ENCODE measurements around the gene FAM180B.
"Not testable (repeated sequence)": the region's sequence is repeated elsewhere in the genome, so short reads cannot be mapped to it uniquely, and the experiment has no call there.

The FAM180B gene, protein sequence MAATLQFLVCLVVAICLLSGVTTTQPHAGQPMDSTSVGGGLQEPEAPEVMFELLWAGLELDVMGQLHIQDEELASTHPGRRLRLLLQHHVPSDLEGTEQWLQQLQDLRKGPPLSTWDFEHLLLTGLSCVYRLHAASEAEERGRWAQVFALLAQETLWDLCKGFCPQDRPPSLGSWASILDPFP

DNA sequence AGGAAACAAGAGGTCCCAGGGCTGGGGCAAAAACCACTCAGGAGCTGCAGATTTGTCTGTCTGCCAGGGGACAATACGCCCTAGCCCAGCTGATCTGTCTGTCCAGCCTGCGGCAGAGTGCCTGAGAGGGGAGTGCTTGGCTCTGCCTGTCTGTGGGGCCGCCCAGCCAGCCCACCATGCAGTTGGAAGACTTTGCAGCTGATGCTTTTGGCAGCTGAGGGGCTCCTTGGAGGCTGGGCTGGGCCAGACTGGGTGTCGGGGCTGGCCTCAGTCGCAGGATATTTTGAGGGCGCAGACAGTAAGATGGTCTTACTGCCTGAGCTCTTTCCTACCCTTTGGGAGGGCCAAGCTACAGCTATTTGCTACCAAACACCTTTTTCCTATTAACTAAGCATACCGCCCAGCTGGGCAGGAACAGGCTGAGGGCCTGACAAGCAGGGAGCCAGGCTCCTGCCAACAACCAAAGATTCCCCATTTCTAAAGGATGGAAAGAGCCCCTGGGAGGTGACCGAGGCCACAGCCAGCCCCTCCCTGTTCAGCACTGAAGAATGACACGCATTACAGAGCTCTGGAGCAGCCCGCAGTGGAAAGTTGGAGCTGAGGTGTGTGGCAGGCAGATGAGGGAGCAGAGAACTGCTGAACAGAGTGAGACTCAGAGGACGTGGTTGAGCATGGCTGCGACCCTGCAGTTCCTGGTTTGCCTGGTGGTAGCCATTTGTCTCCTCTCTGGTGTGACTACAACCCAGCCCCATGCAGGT, at the start of gene FAM180B:
Gene FAM180B, plus strand, starts transcription at position 581 of the 758 bp plus-strand sequence. Its CDS starts 91 bp downstream, at position 672.
- no peak for DNase-seq

DNA sequence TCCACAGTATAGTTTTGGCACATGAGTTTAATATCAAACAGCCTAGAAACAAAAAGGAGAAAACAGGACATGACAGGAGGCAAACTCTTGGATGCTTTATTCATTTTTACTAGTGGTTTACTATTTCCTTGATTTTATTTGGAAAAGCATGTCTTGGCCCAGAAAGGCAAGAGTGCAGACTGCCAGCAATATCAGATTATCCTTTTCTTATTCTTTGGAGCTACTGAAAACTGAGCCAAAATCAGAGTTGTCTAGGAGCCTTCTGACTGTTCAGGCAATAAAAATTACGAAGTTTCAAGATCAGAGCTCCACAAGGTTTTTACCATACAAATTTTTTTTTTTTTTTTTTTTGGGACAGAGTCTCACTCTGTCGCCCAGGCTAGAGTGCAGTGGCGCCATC, 49.6 kb upstream of the FAM180B start:
- DNase-seq = no peak

DNA sequence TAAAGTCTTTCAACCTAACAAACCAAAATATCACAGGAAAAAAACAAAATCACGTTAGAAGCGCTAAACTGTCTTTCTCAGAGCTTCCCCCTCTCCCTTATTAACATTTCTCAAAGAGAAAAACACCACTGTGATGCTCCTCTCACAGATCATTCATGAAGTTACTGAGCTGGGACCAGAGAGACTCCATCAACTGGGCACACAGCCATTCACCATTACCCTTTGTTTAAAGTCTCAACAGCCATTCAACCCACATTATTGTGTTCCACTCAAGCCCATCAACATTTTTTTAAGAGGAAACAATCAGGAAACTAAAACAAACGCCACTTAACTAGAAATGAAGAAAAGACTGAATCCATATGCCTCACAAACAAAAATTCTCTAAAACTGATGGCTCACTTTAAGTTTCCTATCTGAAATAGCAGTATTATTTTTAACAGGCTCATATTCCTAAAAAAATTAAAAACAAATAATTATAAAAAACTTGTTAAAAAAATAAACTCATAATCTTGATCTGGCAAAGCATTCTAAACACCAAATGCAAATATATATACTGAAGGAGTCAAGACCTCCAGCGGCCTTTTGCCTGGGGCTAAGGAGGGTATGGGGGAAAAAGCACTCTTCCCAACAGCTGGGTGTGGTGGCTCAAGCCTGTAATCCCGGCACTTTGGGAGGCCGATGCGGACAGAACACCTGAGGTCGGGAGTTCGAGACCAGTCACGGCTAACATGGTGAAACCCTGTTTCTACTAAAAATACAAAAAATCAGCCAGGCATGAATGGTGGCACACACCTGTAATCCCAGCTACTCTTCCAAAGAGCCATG, 47.5 kb upstream of the FAM180B start:
- no peak for DNase-seq

DNA sequence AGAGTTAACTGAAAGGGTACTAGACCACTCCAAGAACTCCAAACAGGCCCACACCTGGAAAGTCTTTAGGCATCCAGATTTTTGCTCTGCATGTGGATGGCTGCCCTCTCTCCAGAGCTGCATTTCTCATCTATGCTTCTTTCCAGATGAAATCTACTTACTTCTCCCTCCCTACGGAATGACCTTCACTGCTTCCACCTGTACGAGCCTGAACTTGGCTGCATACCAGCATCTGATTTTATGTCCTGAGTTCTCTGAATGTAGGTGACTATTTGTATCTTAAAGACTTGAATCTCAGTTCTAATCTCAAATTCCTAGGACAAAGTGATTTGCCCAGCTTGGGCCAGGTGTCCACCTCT, 46.8 kb upstream of the FAM180B start:
- DNase-seq = no peak

DNA sequence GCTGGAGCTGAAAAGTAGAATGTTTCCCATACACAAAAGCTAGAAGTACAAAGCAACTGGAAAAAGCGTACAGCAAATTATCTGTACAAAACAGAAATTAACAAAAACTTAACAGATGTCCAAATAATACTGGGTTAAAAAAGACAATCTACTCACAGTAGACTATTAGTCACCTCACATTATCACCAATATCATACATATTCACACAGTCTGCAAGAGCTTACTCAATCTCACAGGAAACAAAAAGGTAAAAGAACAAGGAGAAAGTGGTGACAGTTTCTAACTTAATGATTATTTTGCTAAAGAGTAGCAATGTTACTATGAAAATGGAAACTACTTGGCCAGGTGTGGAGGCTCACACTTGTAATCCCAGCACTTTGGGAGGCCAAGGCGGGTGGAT, 45.4 kb upstream of the FAM180B start:
- no peak for DNase-seq

DNA sequence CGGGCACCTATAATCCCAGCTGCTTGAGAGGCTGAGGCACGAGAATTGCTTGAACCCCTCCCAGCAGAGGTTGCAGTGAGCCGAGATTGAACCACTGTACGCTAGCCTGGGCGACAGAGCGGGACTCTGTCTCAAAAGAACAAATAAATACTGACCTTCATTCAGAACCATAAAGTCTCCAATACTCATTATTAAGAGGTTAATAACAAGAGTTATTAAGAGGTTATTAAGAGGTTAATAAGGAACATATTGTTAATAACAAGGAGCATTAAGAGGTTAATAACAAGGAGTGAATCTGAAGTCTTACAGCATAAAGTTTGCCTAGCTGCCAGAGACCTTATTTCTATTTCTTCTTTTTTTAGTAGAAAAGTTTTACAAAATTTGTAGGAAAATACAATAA, 41.2 kb upstream of the FAM180B start:
- DNase-seq = no peak

DNA sequence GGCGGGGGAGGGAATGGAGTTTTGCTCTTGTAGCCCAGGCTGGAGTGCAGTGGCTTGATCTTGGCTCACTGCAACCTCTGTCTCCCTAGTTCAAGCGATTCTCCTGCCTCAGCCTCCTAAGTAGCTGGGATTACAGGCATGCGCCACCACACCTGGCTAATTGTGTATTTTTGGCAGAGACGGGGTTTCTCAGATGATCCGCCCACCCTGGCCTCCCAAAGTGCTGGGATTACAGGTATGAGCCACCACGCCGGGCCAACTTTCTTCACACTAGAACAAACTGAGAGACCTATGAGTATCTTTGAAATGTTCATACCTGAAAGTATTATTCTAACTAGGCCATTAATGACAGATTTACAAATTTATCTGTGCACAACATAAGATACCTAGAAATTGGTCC, 40.2 kb upstream of the FAM180B start:
- not testable (repeated sequence) for DNase-seq

DNA sequence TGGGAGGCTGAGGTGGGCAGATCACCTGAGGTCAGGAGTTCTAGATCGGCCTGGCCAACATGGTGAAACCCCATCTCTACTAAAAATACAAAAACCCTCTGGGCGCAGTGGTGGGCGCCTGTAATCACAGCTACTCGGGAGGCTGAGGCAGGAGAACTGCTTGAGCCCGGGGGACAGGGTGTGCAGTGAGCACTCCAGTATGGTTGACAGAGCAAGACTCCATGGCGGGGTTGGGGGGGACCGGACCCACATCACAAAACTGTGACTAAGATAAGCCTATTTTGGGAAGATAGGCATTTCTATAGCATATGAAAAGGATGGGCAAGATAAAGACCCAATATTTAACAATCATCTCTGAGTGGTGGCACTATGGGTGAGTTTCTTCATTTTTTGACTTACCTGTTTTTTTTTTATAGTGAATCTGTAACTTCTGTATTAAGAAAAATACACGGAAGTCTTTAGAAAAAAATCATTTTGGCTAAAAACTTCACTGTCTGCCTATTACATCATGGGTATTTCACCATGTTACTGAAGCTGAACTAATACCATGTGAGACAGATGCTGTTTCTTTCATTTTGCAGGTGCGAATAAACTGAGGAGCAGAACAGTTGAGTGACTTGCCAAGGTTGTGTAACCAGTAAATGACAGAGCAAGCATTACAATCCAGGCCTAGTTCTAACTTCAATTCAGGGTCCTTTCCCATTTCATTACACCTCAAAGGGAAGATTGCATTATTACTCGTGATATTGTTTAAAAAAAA, 36.0 kb upstream of the FAM180B start:
- no peak for DNase-seq

DNA sequence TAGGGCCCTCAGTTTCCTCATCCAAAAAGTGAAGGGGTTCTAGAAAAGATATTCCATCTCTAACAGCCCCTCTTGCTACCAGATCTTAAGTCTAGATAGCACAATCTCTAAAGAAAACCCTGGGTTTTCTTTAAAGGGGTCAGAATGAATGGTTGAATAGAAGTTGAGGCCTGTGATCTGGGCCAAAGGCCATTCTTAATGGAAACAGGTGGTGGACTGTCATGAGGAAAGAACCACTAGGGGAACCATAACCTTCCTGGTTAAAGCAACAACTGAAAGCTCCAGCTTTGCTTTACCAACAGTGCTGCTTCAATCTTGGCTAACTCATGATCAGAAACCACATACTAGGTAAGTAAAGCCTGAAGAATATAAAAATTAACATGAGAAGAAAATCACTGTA, 35.4 kb upstream of the FAM180B start:
- DNase-seq = peak; percentile 54

DNA sequence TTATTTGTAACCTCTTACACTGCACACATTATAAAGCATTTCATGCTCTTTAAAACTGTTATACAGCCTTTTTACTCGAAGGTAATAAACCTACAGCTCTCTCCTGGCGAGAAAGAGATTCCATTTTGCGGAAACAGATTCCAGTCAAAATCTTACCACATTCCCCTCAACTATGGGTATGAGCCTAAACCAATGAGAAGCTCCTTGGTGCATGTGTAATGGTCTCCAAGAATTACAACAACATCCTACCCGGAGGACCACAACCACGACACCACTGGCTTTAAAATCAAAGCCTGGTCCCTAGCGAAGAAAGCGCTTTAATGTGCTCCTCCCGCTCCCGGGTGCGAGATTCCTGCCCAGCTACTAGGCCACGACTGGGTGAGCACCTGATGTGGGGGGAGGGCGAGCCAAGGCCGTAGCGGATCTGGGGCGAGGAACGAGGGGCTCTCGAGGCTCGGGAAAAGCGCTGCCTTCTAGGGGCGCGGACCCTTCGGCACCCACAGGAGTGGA, 34.4 kb upstream of the FAM180B start:
- peak; percentile 23 for DNase-seq

DNA sequence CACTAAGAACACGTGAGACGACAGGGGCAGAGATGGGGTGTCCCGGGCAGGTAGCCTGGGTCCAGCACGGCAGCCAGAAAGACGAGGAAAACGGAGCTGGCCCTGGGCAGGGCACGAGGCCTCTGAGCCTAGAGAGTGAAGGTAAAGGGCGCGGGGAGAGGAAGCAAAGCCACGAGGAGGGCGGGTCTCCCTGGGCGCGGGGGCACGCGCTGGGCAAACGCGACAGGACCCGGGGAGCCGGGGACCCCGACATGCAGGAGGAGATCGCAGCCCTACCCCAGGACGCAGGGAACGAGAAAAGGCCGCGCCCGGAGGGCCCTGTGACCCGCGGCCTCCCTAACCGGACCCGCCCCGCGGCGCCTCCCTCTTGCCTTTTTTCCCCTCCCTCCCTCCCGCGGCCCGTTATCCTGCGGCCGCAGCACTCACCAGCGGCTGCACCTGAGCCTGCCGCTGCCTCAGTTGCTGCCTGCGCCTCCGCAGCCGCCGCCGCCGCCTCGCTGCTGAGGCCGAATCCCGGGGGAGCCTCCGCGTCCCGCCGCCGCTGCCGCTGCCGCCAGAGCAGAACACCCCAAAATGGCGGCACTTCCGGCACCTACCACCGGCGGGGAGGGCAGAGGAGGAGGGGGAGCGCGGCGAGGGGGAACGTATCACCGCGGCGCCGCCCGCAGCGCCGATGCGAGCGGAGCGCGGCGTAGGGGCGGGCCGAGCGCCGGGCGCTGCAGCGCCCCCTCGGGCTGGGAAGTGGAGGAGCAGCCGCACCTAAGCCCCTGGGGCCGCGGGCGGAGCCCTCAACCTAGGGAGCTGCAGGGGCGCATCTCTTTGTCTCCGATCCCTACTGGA, 33.7 kb upstream of the FAM180B start, which contains the start of gene CELF1:
Gene CELF1, minus strand, starts transcription at position 567 of the 840 bp plus-strand sequence. CDS start 53,609 bp downstream, outside the sequence.
- peak; percentile 93 for DNase-seq

DNA sequence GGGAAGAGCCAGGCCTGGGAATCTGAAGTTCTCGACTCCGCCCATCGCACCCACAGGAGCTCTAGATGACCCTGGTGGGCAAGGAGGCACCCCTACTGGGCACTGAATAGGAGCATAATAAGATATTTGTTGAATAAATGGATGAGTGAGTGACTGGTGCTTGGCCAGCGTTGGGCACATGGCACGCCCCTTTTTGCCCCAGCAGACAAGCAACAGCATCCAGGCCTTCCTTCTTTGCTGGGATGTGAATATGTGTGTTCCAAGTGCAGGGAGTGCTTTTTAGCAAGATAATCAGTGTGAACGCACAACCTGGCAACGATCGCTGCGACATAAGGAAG, 33.1 kb upstream of the FAM180B start:
- DNase-seq = no peak

DNA sequence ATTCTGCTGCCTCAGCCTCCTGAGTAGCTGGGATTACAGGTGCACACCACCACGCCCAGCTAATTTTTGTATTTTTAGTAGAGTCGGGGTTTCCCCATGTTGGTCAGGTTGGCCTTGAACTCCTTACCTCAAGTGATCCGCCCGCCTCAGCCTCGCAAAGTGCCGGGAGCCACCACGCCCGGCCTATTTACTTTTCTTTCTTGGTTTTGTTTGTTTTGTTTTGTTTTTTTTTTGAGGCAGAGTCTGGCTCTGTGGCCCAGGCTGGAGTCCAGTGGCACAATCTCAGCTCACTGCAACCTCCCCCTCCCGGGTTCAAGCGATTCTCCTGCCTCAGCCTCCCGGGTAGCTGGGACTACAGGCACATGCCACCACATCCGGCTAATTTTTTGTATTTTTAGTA, 29.5 kb upstream of the FAM180B start:
- not testable (repeated sequence) for DNase-seq

DNA sequence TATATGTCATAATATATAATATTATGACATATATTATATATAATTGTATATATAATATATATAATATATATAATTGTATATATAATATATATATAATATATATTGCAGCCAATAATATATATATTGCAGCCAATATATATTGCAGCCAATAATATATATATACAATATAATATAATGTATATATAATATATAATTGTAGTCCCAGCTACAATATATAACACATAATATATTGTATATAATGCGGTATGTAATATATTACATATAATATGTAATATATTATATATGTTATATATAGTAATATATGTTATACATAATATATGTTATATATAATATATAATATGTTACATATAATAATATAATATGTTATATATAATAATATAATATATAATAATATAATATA, 27.8 kb upstream of the FAM180B start:
- no peak for DNase-seq

DNA sequence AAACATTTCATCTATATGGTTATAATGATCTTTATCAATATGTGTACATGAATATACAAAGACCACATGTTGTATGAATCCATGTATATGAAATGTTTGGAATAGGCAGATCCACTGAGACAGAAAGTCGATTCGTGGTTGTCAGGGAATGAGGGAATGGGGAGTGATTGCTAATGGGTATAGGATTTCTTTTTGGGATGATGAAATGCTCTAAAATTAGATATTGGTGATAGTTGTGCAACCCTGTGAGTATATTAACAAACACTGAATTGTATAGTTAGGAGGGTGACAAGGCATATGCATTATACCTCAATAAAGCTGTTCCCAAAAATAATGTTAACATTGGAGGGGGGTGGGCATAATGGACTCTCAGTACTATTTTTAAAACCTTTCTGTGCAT, 26.1 kb upstream of the FAM180B start:
- DNase-seq = no peak

DNA sequence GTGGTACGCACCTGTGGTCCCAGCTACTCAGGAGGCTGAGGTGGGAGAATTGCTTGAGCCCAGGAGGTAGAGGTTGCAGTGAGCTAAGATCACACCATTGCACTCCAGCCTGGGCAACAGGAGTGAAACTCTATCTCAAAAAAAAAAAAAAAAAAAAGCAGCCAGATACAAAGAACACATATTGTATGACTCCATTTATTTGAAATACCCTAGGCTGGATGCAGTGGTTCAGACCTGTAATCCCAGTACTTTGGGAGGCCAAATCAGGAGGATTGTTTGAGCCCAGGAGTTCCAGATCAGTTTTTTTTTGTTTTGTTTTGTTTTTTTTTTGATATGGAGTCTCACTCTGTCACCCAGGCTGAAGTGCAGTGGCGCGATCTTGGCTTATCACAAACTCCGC, 24.1 kb upstream of the FAM180B start:
- not testable (repeated sequence) for DNase-seq

DNA sequence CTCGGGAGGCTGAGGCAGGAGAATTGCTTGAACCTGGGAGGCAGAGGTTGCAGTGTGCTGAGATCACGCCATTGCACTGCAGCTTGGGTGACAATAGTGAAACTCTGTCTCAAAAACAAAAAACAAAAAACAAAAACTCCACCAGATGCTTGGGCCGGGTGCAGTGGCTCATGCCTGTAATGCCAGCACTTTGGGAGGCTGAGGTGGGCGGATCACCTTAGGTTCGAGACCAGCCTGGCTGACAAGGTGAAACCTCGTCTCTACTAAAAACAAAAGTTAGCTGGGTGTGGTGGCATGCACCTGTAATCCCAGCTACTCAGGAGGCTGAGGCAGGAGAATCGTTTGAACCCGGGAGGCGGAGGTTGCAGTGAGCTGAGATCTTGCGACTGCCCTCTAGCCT, 22.1 kb upstream of the FAM180B start:
- not testable (repeated sequence) for DNase-seq

DNA sequence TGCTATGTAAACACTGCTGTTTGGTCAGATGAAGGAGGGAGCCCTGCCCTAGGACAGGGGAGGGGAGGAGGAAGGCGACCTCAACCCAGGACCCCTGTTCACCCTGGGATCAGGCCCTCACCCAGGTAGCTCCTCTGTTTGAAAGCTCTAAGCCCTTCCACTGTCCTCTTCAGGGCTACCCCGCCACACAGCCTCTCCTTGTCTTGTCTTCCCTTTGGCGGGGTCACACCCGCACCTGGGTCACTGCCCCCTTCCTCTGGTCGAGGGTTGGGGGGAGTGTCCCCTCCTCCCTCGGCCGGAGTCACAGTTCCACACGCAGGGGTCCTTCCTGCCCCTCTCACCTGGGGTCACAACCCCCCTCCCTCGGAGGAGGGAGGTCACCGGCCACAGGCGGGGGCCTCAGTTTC, 21.5 kb upstream of the FAM180B start:
- DNase-seq = no peak

DNA sequence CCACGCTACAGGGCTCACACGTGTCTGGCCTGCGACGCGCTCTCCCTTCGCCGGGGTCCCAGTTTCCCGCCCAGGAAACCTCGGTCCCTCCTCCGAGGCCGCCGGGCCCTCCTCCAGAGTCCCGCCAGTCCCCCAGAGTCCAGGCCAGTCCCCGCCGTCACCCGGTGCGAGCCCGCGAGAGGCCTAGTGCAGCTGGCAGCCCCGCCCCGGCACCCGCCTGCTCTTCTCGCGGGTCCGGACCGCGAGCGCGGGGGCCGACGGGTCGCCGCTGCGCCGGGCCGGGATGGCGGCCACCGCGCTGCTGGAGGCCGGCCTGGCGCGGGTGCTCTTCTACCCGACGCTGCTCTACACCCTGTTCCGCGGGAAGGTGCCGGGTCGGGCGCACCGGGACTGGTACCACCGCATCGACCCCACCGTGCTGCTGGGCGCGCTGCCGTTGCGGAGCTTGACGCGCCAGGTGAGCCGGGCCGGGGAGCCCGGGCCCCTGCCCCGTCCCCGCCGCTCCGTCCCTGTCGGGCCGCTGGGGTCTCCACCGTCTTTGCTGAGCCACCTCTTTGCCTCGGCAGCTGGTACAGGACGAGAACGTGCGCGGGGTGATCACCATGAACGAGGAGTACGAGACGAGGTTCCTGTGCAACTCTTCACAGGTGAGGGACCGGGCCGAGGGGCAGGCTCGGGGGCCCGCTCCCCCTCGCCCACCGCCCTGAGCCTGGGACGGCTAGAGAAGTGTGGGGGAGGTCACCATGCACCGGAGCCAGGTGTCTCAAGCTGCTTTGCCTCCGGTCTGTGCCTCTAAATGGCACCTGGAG, 20.9 kb upstream of the FAM180B start, which contains the start of gene PTPMT1:
Gene PTPMT1, plus strand, starts transcription at position 260 of the 809 bp plus-strand sequence. Its CDS starts 24 bp downstream, at position 284.
- peak; percentile 76 for DNase-seq

DNA sequence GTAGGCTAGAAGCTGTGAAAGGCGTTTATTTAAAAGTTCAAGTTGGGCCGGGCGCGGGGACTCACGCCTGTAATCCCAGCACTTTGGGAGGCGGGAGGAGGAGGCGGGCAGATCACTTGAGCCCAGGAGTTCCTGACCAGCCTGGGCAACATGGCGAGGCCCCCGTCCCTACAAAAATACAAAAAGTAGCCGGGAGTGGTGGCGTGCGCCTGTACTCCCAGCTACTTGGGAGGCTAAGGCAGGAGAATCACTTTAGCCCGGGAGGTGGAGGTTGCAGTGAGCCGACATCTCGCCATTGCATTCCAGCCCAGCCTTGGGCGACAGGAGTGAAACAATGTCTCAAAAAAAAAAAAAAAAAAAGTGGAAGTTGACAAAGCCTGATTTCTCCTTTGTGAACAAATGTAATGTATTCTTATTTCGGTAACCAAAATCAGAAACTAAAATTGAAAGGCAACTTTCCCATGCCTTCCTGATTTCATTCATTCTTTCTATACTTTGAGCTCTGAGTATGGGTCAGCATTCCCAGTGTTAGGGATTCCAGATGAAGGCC, 20.3 kb upstream of the FAM180B start:
- peak; percentile 43 for DNase-seq

DNA sequence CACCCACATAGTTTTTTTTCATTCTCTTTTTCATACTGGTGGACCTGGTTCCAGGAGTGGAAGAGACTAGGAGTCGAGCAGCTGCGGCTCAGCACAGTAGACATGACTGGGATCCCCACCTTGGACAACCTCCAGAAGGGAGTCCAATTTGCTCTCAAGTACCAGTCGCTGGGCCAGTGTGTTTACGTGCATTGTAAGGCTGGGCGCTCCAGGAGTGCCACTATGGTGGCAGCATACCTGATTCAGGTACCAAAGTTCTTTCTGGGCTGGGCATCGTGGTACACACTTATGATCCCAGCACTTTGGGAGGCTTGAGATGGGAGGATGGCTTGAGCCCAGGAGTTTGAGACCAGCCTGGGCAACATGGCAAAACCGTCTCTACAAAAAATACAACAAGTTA, 16.8 kb upstream of the FAM180B start:
- no peak for DNase-seq

All from hematopoietic multipotent progenitor cell treated with erythropoietin and hydrocortisone succinate and interleukin-3 and kit ligand, for 8 days (in vitro differentiated cells).